ENCODE measurements around the gene CCDC88B. TPM values are rescaled to one million over a fixed set of nuclear protein-coding genes. Genes with fewer than 3 reads are reported as not detected.

Gene CCDC88B
- total RNA-seq, 4 donors from 2014 or later = 7.6 to 9.4 (median 8.5) TPM

DNA sequence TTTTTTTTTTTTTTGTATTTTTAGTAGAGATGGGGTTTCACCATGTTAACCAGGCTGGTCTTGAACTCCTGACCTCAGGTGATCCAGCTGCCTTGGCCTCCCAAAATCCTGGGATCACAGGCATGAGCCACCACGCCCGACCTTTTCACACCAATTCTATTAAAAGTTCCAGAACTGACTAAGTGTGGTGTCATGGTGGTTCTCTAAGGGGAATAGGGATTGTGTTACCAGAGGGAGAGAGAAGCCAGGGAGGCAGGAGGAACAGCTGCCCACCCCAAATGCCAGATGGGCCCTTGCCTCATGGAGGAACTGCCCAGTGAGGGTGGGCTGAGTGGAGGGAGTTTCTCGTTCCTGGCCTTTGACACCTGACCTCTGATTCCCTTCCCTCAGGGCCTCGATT lies 24.9 kb downstream of the CCDC88B start:
- Histone ChIP-seq H3K27ac (no peak overlapping the region), H3K36me3 (peaks cover 0 to 96% of the 10 kb centered on the region in 2 donors), H3K4me1 (peaks cover 0 to 10% (median 6%) of the 10 kb centered on the region in 3 donors), H3K27me3 (no peaks in the 10 kb centered on the region), H3K9me3 (no peaks in the 10 kb centered on the region), H3K4me3 (no peak overlapping the region)
- ATAC-seq = no peak
- no peak for TF ChIP-seq POLR2A (IDR thresholded peaks at IDR 0.05)
- no peak for TF ChIP-seq CTCF (IDR thresholded peaks at IDR 0.05)
- TF ChIP-seq EP300 (IDR thresholded peaks at IDR 0.05) = no peak
- TF ChIP-seq POLR2AphosphoS5 (IDR thresholded peaks at IDR 0.05) = no peak
- WGBS, 2 donors (ENCODE audit: low coverage in 1 of 2) = 81% methylated on average over 2 of the region's 4 CpGs; no CpG with 5 or more reads in 1 of the 2 donors

DNA sequence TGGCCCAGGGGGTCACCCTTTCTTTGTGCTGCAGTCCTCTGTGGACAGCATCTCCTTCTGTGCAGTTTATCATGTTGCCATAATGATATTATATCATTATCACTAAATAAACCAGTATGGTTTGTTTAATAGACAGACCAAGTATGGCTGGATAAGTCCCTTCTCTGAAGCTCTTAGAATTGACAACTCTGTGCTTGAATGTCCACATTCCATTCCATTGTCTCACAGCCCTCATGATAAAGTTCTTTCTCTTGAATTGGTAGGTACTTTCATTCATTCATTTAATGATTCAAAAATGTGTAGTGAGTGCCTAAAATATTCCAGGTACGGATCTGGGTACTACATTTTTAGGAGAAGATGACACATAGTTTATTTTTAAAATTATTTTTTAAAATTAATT lies 26.7 kb downstream of the CCDC88B start:
- H3K27ac ChIP-seq = no peak overlapping the region
- H3K4me1 ChIP-seq = no peaks in the 10 kb centered on the region
- no peak for TF ChIP-seq POLR2AphosphoS5 (IDR thresholded peaks at IDR 0.05)
- no peak for TF ChIP-seq POLR2A (IDR thresholded peaks at IDR 0.05)
- TF ChIP-seq CTCF (IDR thresholded peaks at IDR 0.05) = no peak
- no peak for TF ChIP-seq EP300 (IDR thresholded peaks at IDR 0.05)
- no peaks in the 10 kb centered on the region for H3K27me3 ChIP-seq
- H3K9me3 ChIP-seq = no peaks in the 10 kb centered on the region
- no peak overlapping the region for H3K4me3 ChIP-seq
- 77 to 80% methylated on average over 1 of the region's 1 CpG for WGBS, 2 donors (ENCODE audit: low coverage in 1 of 2)
- ATAC-seq = no peak
- peaks cover 0 to 99% of the 10 kb centered on the region in 2 donors for H3K36me3 ChIP-seq

- no peak for ATAC-seq
- H3K9me3 ChIP-seq = no peaks in the 10 kb centered on the region
- no peaks in the 10 kb centered on the region for H3K27me3 ChIP-seq
- peaks cover 0 to 87% of the 10 kb centered on the region in 2 donors for H3K36me3 ChIP-seq
- H3K27ac ChIP-seq = no peak overlapping the region
- H3K4me1 ChIP-seq = no peaks in the 10 kb centered on the region
- TF ChIP-seq EP300 (IDR thresholded peaks at IDR 0.05) (no peak), CTCF (IDR thresholded peaks at IDR 0.05) (no peak), POLR2AphosphoS5 (IDR thresholded peaks at IDR 0.05) (no peak), POLR2A (IDR thresholded peaks at IDR 0.05) (no peak)
- 80 to 87% methylated on average over 4 to 6 of the region's 46 CpGs for WGBS, 2 donors (ENCODE audit: low coverage in 1 of 2)
- no peak overlapping the region for H3K4me3 ChIP-seq
Measured at GRCh38 chr11:64367931-64368672, 28.1 kb downstream of the CCDC88B start.

DNA sequence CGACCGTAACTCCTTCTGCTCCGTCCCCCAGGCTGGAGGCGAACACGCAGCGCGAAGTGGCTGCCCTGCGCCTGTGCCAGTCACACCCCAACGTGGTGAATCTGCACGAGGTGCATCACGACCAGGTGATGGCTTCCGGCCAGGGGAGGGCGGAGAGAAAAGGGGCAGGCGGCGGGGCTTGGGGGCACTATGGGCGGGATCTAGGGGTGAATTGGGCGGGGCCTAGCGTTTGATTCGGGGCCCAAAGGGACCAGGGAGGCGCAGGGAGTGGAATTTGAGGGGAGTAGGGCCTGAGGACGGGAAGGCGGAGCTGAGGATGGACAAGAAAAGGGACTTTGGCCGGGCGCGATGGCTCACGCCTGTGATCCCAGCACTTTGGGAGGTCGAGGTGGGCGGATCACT lies 28.7 kb downstream of the CCDC88B start:
- no peak for ATAC-seq
- no peaks in the 10 kb centered on the region for H3K9me3 ChIP-seq
- 76 to 90% methylated on average over 6 to 11 of the region's 28 CpGs for WGBS, 2 donors (ENCODE audit: low coverage in 1 of 2)
- peaks cover 0 to 81% of the 10 kb centered on the region in 2 donors for H3K36me3 ChIP-seq
- no peak for TF ChIP-seq POLR2AphosphoS5 (IDR thresholded peaks at IDR 0.05)
- TF ChIP-seq CTCF (IDR thresholded peaks at IDR 0.05) = no peak
- TF ChIP-seq EP300 (IDR thresholded peaks at IDR 0.05) = no peak
- no peak for TF ChIP-seq POLR2A (IDR thresholded peaks at IDR 0.05)
- H3K4me3 ChIP-seq = no peak overlapping the region
- H3K4me1 ChIP-seq = no peaks in the 10 kb centered on the region
- no peak overlapping the region for H3K27ac ChIP-seq
- no peaks in the 10 kb centered on the region for H3K27me3 ChIP-seq

Data from gastroesophageal sphincter (tissue), 4 donors.